ENCODE data around the gene GORAB.
A peak's percentile ranks its signal among the peaks of the same experiment; 100 is the strongest.

- TF ChIP-seq POLR2AphosphoS5 (IDR thresholded peaks at IDR 0.05; ENCODE audit: low read depth, low read length) = no peak
- TF ChIP-seq POLR2A (IDR thresholded peaks at IDR 0.05; ENCODE audit: low read depth, low read length) = no peak
- no peak for TF ChIP-seq TAF1 (IDR thresholded peaks at IDR 0.05; ENCODE audit: low read depth, low read length)
- peak; percentile 47; the same call in 1 of the 2 replicates for TF ChIP-seq SPI1 (IDR thresholded peaks at IDR 0.05; ENCODE audit: low read depth, low read length)
Measured at GRCh38 chr1:170530972-170531757, 801 bp upstream of the GORAB start.
